ENCODE results near the gene PITX1.

DNA sequence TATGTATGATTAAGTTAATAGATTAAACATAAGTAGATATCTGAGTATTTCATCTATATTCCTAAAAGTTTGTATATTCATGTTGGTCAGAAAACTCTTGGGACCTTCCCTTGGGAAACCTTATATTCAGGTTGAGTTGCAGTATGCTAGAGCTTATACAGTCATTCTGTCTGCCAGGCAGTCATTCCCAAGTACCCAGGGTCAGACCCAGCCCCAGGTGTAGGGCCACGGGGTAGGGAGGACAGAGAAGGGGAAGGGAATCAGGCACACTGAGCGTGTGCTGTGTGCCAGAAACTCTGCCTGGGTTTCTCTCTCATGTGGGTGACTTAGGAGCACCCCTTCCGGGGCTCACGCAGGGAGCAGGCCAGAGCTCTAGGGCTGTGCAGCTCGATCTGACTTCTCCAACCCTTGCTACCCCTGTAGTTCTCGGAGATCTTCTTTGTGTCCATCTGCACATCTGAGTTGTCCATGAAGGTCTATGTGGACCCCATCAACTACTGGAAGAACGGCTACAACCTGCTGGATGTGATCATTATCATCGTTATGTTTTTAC lies 38.1 kb downstream of the PITX1 start:
- TF ChIP-seq POLR2AphosphoS5 (IDR thresholded peaks at IDR 0.05; ENCODE audit: low read depth, low read length) (no peak), POLR2A (IDR thresholded peaks at IDR 0.05; ENCODE audit: low read depth, low read length) (no peak), TAF1 (IDR thresholded peaks at IDR 0.05; ENCODE audit: low read depth, low read length) (no peak)

Data from GM12891 (cell line).